HS-27A (cell line): ENCODE results near the gene ALPL.
"Not testable (repeated sequence)": the region's sequence is repeated elsewhere in the genome, so short reads cannot be mapped to it uniquely, and the experiment has no call there.

Experiments used
- DNase-seq: peaks from one replicate; pipeline ENCODE4 v3.0.0-alpha.2; 2012; ENCODE audit warnings: low read depth, missing footprints

The ALPL gene

DNA sequence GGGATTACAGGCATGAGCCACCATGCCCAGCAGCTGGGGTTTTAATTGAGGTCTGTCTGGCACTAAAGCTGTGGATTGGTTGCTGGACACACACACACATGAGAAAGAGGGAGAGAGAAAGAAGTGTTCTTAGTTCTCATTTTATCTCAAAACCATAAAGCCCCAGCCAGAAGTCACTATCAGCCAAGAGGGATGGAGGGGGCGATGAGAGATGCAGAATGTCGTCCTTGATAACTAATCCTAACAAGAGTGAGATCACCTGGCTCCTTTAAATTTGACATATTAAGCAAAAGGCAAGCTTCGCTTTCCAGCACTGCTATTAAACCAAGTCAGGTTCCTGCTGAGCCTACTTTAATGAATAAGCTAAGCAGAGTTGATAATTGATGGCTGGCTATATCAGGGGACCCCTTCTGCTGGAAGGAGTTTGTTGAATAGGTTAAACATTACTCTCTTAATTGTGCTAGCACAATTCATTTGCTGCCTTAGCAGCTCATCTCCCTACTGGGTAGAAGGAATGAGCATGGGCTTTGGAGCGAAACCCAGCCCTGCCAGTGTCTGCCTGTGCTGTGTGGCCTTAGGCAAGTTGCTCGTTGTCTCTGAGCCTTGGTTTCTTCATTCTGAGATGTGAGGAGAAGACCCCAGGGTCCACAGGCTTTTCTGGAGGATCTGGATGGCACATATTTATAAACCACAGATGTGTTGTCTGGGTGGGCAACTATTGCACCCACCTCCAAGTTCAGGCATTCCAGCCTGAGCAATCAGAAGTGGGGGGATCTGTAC, 50.8 kb downstream of the ALPL start:
- DNase-seq: no peak

- no peak for DNase-seq
Observed at GRCh38 chr1:21560916-21561638, 51.9 kb downstream of the ALPL start.

DNA sequence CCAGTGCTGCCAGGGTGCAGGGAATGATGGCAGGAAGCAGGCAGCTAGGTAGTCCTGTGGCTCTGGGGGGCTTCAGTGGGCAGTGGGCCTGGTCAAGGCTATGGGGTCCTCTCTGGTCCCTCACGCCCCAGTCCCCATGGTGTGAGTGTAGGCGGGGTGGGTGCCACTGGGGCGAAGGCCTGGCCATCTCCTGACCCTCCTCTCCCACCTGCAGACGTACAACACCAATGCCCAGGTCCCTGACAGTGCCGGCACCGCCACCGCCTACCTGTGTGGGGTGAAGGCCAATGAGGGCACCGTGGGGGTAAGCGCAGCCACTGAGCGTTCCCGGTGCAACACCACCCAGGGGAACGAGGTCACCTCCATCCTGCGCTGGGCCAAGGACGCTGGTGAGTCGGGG, 53.7 kb downstream of the ALPL start:
- no peak for DNase-seq

DNA sequence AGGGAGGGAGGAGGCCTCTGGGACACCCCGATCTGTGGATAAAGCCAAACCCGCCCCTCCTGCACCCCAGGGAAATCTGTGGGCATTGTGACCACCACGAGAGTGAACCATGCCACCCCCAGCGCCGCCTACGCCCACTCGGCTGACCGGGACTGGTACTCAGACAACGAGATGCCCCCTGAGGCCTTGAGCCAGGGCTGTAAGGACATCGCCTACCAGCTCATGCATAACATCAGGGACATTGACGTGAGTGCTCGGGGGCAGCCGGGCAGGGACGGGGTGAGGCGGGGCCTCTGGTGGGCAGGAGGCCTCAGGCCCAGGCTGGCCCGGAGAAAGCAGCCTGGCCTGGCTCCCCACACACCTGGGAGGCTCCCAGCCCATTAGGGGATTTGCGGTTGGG, 54.7 kb downstream of the ALPL start:
- DNase-seq: no peak

GRCh38 chr1:21564521-21565095, 55.4 kb downstream of the ALPL start:
- no peak for DNase-seq

DNA sequence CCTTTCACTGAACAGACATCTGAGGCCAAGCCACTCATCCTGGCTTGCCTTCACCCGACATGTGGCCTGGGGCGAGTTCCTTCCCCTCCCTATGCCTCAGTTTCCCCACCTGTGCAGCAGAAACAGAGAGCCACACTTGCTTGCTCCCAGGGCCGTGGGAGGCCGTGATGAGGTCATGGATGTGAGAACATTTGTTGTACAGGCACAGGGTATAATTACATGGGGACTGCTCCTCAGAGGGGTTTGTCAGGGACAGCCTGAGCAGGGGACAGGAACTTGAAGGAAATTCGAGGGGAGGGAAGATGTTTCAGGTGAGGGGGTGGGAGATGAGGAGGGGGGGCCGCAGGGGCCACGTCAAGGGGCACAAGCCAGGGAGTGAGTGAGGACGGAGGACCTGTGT, 56.1 kb downstream of the ALPL start:
- DNase-seq: no peak

DNA sequence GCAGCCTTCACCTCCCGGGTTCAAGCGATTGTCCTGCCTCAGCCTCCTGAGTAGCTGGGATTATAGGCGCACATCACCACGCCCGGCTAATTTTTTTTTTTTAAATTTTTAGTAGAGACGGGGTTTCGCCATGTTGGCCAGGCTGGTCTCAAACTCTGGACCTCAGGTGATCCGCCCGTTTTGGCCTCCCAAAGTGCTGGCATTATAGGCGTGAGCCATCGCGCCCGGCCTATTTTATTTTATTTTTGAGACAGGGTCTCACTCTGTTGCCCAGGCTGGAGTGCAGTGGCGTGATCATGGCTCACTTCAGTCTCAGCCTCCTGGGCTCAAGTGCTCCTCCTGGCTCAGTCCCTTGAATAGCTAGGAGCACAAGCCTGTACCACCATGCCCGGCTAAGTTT, 57.1 kb downstream of the ALPL start:
- not testable (repeated sequence) for DNase-seq

DNA sequence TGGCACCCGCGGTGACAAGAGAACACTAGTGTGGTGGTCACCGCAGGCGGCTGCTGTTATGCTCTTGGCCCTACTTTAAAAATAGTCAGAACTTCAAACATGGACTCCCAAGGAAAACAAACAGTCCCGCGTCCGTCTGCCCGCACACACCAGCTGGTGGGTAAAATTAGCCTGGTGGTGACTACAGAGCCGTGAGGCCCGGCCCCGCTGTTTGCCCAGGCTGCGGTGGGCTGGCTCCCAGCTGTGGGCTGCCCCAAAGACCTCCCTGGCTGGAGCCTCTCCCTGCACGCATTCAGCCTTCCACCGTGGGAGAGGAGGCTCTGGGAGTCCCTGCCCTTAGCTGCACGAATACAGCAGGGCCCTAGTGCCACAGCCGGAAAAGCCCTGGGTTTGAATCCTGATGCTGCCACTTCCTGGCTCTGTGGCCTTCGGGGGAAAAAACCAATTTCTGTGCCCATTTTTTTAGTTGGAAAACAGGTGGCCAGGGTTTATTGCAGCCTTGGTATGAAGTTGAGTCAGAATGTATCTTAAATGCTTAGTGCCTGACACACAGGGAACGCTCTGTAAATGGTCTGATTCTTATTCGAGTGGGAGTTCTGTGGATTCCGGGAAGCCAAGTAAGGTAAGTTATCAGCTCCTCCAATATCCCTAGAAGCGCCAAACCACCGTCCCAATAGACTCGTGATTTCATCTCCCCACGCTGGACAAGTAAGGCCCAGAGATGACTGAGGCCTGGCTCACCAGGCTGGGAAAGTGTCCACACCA, 58.2 kb downstream of the ALPL start:
- peak; percentile 43 for DNase-seq

DNA sequence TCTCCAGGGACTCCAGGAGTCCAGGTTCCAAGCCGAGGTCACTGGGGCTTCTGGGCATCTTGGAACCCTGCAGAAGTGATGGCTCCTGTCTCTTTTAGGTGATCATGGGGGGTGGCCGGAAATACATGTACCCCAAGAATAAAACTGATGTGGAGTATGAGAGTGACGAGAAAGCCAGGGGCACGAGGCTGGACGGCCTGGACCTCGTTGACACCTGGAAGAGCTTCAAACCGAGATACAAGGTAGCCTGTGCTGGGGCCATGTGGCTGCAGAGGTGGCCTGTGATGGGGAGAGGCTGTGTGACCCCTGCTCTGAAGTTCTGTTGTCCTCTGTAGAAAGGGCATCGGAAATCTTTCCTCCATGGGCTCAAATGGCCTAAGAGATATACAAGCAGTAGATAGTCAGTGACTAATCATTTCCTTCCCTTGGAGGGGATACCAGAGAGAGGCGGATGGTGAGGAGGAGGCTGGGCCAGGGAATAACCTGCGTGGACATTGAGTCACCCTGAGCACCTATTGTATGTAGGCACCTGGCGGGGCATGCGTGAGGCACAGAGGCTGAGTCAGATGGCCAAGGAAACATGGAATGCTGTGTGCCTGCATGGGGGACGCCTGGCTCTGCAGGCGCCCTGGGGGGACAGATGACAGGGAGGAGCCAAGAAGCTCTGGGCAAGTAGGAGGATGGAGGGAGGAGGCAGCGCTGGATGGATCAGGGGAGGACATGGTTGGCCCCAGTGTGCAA, 59.0 kb downstream of the ALPL start:
- no peak for DNase-seq

GRCh38 chr1:21568809-21569385, 59.7 kb downstream of the ALPL start:
- no peak for DNase-seq

DNA sequence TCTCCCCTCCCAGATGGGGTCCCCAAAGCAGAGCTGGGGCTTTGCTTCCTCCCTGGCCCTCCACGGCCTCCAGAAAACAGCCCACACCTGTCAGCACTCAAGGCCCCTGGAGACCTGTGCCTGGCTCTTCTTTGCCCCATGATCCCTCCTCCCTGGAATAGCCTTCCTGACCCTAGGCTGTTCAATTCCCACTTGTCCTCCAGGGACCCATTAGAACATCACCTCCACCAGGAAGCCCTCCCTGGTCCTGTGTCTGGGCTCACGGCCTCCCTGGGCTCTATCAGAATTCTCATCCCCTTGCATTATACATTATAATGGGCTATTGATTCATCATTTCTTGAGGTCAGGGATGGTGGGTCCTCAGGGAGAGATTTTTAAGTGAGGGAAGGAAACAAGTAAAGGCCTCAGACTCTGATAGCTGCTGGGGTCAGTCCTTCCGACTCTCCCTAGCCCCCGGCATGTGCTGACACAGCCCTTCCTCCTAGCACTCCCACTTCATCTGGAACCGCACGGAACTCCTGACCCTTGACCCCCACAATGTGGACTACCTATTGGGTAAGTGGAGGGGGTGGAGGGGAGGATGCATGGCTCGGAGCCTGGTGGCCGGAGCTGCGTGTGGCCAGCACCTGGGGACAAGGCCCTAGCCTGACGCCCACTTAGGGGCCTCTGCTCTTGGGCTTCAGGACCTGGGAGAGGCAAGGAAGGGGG, 60.8 kb downstream of the ALPL start:
- no peak for DNase-seq

DNA sequence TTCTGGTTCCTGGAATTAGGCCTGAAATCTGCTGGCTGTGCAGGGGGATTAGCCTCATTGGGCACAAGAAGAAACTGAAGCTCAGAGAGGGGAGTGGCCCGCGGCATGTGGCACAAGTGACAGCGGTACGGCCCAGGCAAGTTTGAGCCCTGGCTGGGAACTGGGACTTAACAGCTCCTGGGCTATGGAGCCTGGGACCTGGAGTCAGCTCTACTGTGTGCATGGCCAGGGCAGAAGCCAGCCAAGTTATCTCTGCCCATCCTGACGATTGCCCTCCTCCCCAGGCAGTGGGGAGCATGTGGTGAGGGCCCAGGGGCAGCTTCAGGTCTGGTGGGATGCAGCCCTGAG, 61.3 kb downstream of the ALPL start:
- no peak for DNase-seq

- DNase-seq: no peak
Observed at GRCh38 chr1:21570885-21571284, 61.7 kb downstream of the ALPL start.

DNA sequence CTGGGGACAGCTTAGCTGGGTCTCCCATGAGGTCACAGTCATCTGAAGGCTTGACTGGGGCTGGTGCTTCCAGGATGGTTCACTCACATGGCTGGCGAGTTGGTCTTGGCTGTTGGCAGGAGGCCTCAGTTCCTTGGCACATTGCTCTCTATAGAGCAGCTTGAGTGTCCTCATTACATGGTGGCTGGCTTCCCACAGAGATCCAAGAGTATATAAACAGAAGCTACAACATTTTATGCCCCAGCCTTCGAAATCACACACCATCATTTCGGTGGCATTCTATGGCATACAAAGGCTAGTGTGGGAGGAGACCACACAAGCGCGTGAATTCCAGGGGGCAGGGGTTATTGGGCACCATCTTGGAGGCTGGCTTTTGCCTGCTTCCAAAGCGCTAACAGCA, 63.0 kb downstream of the ALPL start:
- DNase-seq: no peak

DNA sequence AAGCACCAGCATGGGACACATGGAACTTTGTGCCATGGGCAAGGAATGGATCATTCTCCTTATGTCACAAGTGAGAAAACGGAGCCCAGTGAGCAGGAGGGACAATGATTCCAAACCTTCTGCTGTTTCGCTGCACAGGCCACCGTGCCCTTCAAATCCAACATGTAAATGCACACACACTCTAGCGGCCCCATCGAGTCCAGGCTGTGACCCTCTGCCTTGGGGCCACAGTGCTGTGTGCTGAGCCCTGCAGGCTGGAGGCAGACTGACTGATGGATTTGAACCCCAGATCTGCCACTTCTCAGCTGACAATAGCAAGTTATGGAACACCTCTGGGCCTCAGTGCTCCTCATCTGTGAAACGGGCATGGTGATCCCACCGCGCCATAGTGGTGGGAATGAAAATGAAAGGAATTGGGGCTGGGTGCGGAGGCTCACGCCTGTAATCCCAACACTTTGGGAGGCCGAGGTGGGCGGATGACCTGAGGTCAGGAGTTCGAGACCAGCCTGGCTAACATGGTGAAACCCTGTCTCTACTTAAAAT, 63.6 kb downstream of the ALPL start:
- DNase-seq: no peak

DNA sequence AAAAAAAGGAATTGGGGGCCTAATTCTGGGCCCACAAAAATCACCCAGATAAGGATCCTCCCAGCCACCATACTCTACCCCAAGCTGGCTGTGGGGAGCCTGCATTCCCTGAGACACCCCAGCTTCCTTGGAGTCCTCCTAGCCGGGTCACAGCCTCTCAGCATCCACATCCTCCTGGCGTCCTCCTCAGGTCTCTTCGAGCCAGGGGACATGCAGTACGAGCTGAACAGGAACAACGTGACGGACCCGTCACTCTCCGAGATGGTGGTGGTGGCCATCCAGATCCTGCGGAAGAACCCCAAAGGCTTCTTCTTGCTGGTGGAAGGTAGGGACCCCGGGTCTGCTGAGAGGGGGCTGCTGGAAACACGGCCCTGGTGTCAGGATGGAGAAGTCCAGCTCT, 64.3 kb downstream of the ALPL start:
- no peak for DNase-seq

GRCh38 chr1:21573971-21574465, 64.8 kb downstream of the ALPL start:
- no peak for DNase-seq

DNA sequence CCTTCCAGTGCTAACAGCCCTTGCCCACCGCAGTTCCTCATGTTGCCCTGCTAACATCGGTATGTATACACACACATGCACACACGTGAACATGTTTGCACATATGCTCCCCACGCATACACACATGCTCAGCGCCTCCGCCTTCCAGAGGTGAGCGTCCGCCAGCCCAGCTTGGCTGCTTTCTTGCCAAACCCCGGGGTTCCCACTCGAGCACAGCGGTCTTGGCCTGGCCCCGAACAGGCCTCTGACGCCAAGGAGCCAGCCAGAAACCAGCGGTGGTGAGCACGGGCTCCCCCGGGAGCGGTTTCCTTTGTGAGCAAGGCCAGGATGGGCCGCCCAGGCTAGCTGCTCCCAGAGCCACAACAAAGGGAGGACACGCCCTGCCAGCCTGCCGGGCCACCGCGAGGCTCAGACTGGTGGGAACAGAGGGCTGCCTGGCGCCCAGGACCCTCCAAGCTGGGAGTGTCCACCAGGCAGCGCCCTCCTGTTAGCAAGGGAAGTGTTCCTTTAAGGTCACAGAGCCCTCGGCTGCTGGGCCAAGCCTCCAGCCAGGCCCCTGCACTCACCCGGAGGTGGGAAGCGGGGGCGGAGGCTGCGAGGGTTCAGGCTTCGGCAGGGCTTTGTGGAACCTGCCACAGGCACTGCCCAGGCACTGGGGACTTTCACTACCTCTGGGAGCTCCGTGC, 65.4 kb downstream of the ALPL start:
- no peak for DNase-seq

DNA sequence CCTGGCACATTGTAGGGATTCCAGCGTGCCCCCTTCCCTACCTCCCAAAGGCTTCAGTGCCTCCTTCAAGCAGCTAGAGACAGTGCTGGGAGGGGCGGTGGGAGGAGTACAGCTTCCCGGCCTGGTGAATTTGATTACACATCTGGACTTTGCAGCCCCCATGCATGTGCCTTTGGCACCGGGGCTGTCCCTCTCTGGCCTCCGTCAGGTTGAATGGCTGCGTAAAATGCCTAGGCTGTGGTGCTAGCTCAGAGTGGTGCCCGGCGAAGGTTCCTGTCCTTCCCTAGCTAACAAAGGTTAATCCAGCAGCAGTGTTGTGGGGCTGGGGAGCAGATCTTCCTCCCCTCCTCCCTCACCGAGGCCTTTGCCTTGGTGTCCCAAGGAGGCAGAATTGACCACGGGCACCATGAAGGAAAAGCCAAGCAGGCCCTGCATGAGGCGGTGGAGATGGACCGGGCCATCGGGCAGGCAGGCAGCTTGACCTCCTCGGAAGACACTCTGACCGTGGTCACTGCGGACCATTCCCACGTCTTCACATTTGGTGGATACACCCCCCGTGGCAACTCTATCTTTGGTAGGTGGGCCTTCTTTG, 66.2 kb downstream of the ALPL start:
- DNase-seq: no peak
